GM19328 (cell line): Measurements from ENCODE around the gene FXYD3.

Source experiments
- ATAC-seq: cut with Tn5 transposase; IDR thresholded peaks from one replicate; pipeline ENCODE4 v1.9.1; 2021; ENCODE audit warnings: mild to moderate bottlenecking, moderate library complexity; ENCODE audit not compliant: unreplicated experiment

FXYD3 gene

GRCh38 chr19:35105411-35106290, 10.0 kb upstream of the FXYD3 start:
- ATAC-seq: no peak

- no peak for ATAC-seq
These were observed 9.4 kb upstream of the FXYD3 start for GRCh38 chr19:35106291-35106583.

- ATAC-seq: no peak
These were observed 8.6 kb upstream of the FXYD3 start for GRCh38 chr19:35106898-35107541.

GRCh38 chr19:35107545-35107944, 8.1 kb upstream of the FXYD3 start:
- ATAC-seq: no peak

GRCh38 chr19:35108730-35109129, 6.9 kb upstream of the FXYD3 start:
- no peak for ATAC-seq

- no peak for ATAC-seq
These were observed 6.1 kb upstream of the FXYD3 start for GRCh38 chr19:35109395-35110112.

- no peak for ATAC-seq
These were observed 4.6 kb upstream of the FXYD3 start for GRCh38 chr19:35110974-35111373.

- no peak for ATAC-seq
These were observed 2.5 kb upstream of the FXYD3 start for GRCh38 chr19:35112995-35113688.

- no peak for ATAC-seq
These were observed 1.1 kb upstream of the FXYD3 start for GRCh38 chr19:35114353-35115176.

- no peak for ATAC-seq
These were observed 614 bp downstream of the FXYD3 start for GRCh38 chr19:35116072-35116801.

- no peak for ATAC-seq
These were observed 1.5 kb downstream of the FXYD3 start for GRCh38 chr19:35117116-35117515.

GRCh38 chr19:35117799-35118198, 2.2 kb downstream of the FXYD3 start:
- no peak for ATAC-seq

- no peak for ATAC-seq
These were observed 2.8 kb downstream of the FXYD3 start for GRCh38 chr19:35118268-35119020.

- no peak for ATAC-seq
These were observed 3.5 kb downstream of the FXYD3 start for GRCh38 chr19:35119091-35119490.

GRCh38 chr19:35119578-35120155, 4.0 kb downstream of the FXYD3 start:
- ATAC-seq: no peak

GRCh38 chr19:35120492-35120891, 4.9 kb downstream of the FXYD3 start:
- no peak for ATAC-seq

GRCh38 chr19:35120898-35121297, 5.3 kb downstream of the FXYD3 start:
- no peak for ATAC-seq

GRCh38 chr19:35122687-35123551, 7.3 kb downstream of the FXYD3 start:
- ATAC-seq: no peak
